K562 (cell line): ENCODE measurements around the gene SERPINH1. TPM values are rescaled to one million over a fixed set of nuclear protein-coding genes. Genes with fewer than 3 reads are reported as not detected.

Experiments used
- ARID4B ChIP-seq: sonication (generic); formaldehyde crosslinking; IDR thresholded peaks from 2 replicates; pipeline ENCODE4 v1.8.0; 2022; ENCODE audit warnings: mild to moderate bottlenecking, missing genetic modification reagents
- CBFB ChIP-seq: sonication (generic); formaldehyde crosslinking; IDR thresholded peaks from 2 replicates; pipeline ENCODE4 v1.4.0; 2020; ENCODE audit warnings: mild to moderate bottlenecking, missing genetic modification reagents
- CREB3 ChIP-seq: fragments of 450-650 bp; conservative IDR thresholded peaks from 2 replicates; pipeline ENCODE4 v1.6.1; 2016; ENCODE audit warnings: missing genetic modification characterization, low read depth, mild to moderate bottlenecking, missing compliant biosample characterization, moderate library complexity
- CTCF ChIP-seq, 3 experiments: IDR thresholded peaks in 2 of 3; conservative IDR thresholded peaks in 1 of 3; 2 replicates each; pipeline ENCODE4 v1.5.1; 2011 to 2012; ENCODE audit warnings: low read length in 3 of 3, mild to moderate bottlenecking in 3 of 3, control low read depth in 2 of 3, improper control_type of control experiment in 1 of 3, inconsistent platforms in 1 of 3, low read depth in 1 of 3, mixed read lengths in 1 of 3, moderate library complexity in 1 of 3; ENCODE audit not compliant: insufficient read depth in 2 of 3
- FOXM1 ChIP-seq, 2 experiments: fragments of 450-650 bp in 1 of 2; sonication (generic) in 1 of 2; formaldehyde crosslinking in 1 of 2; IDR thresholded peaks; 2 replicates each; pipeline versions ENCODE4 v1.6.1 to v1.9.0; 2017 to 2022; ENCODE audit warnings: low read depth in 2 of 2, mild to moderate bottlenecking in 2 of 2, missing genetic modification reagents in 1 of 2, moderate library complexity in 1 of 2
- KAT8 ChIP-seq: fragments of 450-650 bp; IDR thresholded peaks from 2 replicates; pipeline ENCODE4 v1.6.1; 2016; ENCODE audit warnings: low read depth, mild to moderate bottlenecking
- PHF8 ChIP-seq: fragments of 200-600 bp; sonication (generic); IDR thresholded peaks from 2 replicates; pipeline ENCODE4 v1.6.1; 2012; ENCODE audit warnings: mixed run types, mild to moderate bottlenecking, inconsistent platforms, low read length, moderate library complexity, borderline replicate concordance
- TBP ChIP-seq: optimal IDR thresholded peaks from 2 replicates; pipeline ENCODE3; 2011; ENCODE audit warnings: low read depth, low read length, improper control_type of control experiment
- ZBTB17 ChIP-seq: fragments of 450-650 bp; formaldehyde crosslinking; IDR thresholded peaks from 2 replicates; pipeline ENCODE4 v1.4.0; 2020; ENCODE audit warnings: mild to moderate bottlenecking
- ZBTB26 ChIP-seq: fragments of 450-650 bp; formaldehyde crosslinking; IDR thresholded peaks from 2 replicates; pipeline ENCODE4 v1.4.0; 2022; ENCODE audit warnings: missing genetic modification characterization
- ZBTB34 ChIP-seq: fragments of 250-450 bp; sonication (Bioruptor Pico); IDR thresholded peaks from 2 replicates; pipeline ENCODE4 v1.8.0; 2021; ENCODE audit warnings: mild to moderate bottlenecking, moderate library complexity
- ZNF76 ChIP-seq: fragments of 250-450 bp; sonication (Bioruptor Pico); IDR thresholded peaks from 2 replicates; pipeline ENCODE4 v1.4.0; 2020; ENCODE audit warnings: mild to moderate bottlenecking, moderate library complexity, borderline replicate concordance
- polyA plus RNA-seq, 8 experiments: library from polyadenylated mRNA; depleted of rRNA in 4 of 8; stranded (reverse) in 5 of 8; unstranded in 3 of 8; fragments of >200 nt; fragmentation: Nextera tagmentation in 2 of 8; fragmentation: Illumina TruSeq in 1 of 8; extraction: Ambion mirVana in 2 of 8; extraction: Trizol in 1 of 8; gene quantifications; 2 replicates each; pipeline versions ENCODE4 v1.2.1 to v1.2.3, GENCODE V29; 2011 to 2014; ENCODE audit warnings: inconsistent platforms in 1 of 8, missing spikeins in 1 of 8
- total RNA-seq, 7 experiments: library from RNA; depleted of rRNA in 6 of 7; stranded (reverse); fragments of >200 nt in 6 of 7; fragmentation: Illumina TruSeq in 2 of 7; extraction: Trizol in 2 of 7; gene quantifications; 2 replicates each; pipeline versions ENCODE4 v1.2.1 to v1.2.3, GENCODE V29; 2011 to 2021; ENCODE audit warnings: low replicate concordance in 1 of 7

SERPINH1 gene
- total and polyA plus RNA-seq, 9 of the 15 experiments (the other 6 are each of a cell fraction or from before 2014, with no cell fraction given) = 2.8 to 106 (median 67.9) TPM

- TF ChIP-seq KAT8 = no peak
- TF ChIP-seq ARID4B (CRISPR knock-in tag) = peak; percentile 47; the same call in 1 of the 2 replicates
- peak; percentile 78 for TF ChIP-seq TBP
- TF ChIP-seq CTCF (IDR thresholded peaks at IDR 0.05 in 2 of 3, conservative IDR thresholded peaks at IDR 0.05 in 1 of 3; ENCODE audit: insufficient read depth in 2 of 3, low read depth in 1 of 3, low read length in 3 of 3) = 0 out of 6 replicates have a peak, but pooled peaks of 1 of the 3 experiments have one; percentile 7
- no peak for TF ChIP-seq ZBTB34 (CRISPR knock-in tag)
- TF ChIP-seq ZBTB17 (CRISPR knock-in tag) = 0 out of 2 replicates have a peak, but pooled peaks have one; percentile 46
- TF ChIP-seq ZNF76 (CRISPR knock-in tag) = no peak
- peak; percentile 63; the same call in 1 of the 2 replicates for TF ChIP-seq PHF8
- TF ChIP-seq ZBTB26 (CRISPR knock-in tag) = peak; percentile 74; the same call in 1 of the 2 replicates
- no peak for TF ChIP-seq CREB3
- no peak for TF ChIP-seq CBFB (CRISPR knock-in tag)
- peak; percentile 40; the same call in 1 of the 2 replicates for TF ChIP-seq FOXM1 (IDR thresholded peaks at IDR 0.05; ENCODE audit: low read depth)
- TF ChIP-seq FOXM1 (CRISPR knock-in tag; IDR thresholded peaks at IDR 0.05; ENCODE audit: low read depth) = no peak
Observed at GRCh38 chr11:75562048-75562835, at the start of gene SERPINH1 (continued).
